Nephron progenitor cell (in vitro differentiated cells): ENCODE results near the gene CTDP1.

Experiments
- DNase-seq: peaks from one replicate; pipeline ENCODE4 v3.0.0; 2021
- H3K27ac Mint-ChIP-seq: 2 replicates; pipeline ENCODE4 v1.8.0; 2021; ENCODE audit warnings: mild to moderate bottlenecking, moderate library complexity, mixed read lengths
- H3K27me3 Mint-ChIP-seq: 2 replicates; pipeline ENCODE4 v1.8.0; 2021; ENCODE audit warnings: mild to moderate bottlenecking, low read depth, mixed read lengths; ENCODE audit not compliant: poor library complexity
- H3K36me3 Mint-ChIP-seq: 2 replicates; pipeline ENCODE4 v1.8.0; 2021; ENCODE audit warnings: low read depth, mixed read lengths
- H3K4me1 Mint-ChIP-seq: 2 replicates; pipeline ENCODE4 v1.8.0; 2021; ENCODE audit warnings: mixed read lengths
- H3K4me3 Mint-ChIP-seq: 2 replicates; pipeline ENCODE4 v1.8.0; 2021; ENCODE audit warnings: mild to moderate bottlenecking, moderate library complexity, mixed read lengths
- H3K9me3 Mint-ChIP-seq: 2 replicates; pipeline ENCODE4 v1.8.0; 2021; ENCODE audit warnings: mild to moderate bottlenecking, moderate library complexity, mixed read lengths
- TF ChIP-seq, protein P1 (sequence below): fragments of 200-600 bp; sonication (generic); IDR thresholded peaks from 2 replicates; pipeline ENCODE4 v1.5.0; 2021; ENCODE audit warnings: antibody characterized with exemption

CTDP1 gene

GRCh38 chr18:79678665-79679551 is 695 bp upstream of the CTDP1 start:
- peak overlapping the region; percentile 99 for H3K27ac Mint-ChIP-seq
- peak overlapping the region; percentile 94 for H3K4me3 Mint-ChIP-seq
- H3K27me3 Mint-ChIP-seq: no peaks in the 10 kb centered on the region
- TF ChIP-seq, protein P1, sequence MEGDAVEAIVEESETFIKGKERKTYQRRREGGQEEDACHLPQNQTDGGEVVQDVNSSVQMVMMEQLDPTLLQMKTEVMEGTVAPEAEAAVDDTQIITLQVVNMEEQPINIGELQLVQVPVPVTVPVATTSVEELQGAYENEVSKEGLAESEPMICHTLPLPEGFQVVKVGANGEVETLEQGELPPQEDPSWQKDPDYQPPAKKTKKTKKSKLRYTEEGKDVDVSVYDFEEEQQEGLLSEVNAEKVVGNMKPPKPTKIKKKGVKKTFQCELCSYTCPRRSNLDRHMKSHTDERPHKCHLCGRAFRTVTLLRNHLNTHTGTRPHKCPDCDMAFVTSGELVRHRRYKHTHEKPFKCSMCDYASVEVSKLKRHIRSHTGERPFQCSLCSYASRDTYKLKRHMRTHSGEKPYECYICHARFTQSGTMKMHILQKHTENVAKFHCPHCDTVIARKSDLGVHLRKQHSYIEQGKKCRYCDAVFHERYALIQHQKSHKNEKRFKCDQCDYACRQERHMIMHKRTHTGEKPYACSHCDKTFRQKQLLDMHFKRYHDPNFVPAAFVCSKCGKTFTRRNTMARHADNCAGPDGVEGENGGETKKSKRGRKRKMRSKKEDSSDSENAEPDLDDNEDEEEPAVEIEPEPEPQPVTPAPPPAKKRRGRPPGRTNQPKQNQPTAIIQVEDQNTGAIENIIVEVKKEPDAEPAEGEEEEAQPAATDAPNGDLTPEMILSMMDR: no peak
- peak; percentile 95 for DNase-seq
- no peaks in the 10 kb centered on the region for H3K9me3 Mint-ChIP-seq
- H3K4me1 Mint-ChIP-seq: peaks cover 47% of the 10 kb centered on the region
- peaks cover 34% of the 10 kb centered on the region for H3K36me3 Mint-ChIP-seq

DNA sequence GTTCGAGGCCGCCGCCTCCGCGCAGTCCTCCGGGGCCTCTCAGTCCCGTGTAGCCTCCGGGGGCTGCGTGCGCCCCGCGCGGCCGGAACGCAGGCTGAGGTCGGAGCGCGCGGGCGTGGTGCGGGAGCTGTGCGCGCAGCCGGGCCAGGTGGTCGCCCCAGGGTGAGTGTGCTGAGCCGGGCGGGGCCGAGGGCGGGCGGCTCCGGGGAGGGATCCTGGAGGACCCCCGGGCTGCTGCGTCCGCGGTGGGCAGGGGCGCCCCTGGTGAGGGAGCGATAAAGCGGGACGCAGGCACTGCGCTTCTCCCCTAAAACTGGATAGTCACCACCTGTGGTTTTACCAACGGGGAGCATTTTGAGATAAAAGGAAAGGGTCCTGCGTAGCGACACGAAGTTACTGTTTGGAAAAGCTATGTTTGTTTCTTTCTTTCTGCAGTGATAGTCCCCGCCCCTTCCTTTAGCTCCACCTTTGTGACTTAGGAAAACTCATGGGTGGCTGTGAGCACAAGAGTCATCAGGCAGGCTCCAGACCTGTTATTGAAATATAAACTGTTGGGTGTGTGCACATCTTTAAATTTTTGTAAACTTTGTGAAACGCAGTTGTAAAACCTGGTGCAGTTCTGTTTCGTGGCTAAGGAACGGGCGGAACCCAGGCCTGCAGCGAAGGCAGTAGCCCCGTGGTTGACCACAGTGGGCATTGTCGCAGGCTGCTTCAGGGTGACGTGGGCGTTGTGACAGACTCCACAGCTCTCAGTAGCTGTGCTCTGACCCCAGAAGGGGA is 687 bp downstream of the CTDP1 start:
- TF ChIP-seq, protein P1: no peak
- Mint-ChIP-seq H3K4me1 (peaks cover 47% of the 10 kb centered on the region), H3K27me3 (no peaks in the 10 kb centered on the region), H3K9me3 (no peaks in the 10 kb centered on the region), H3K27ac (peak overlapping the region; percentile 59), H3K36me3 (peaks cover 36% of the 10 kb centered on the region), H3K4me3 (peak overlapping the region; percentile 86)
- DNase-seq: peak; percentile 59

GRCh38 chr18:79680891-79681339 is 1.3 kb downstream of the CTDP1 start:
- H3K27ac Mint-ChIP-seq: peak overlapping the region; percentile 59
- peaks cover 30% of the 10 kb centered on the region for H3K36me3 Mint-ChIP-seq
- H3K9me3 Mint-ChIP-seq: no peaks in the 10 kb centered on the region
- H3K27me3 Mint-ChIP-seq: no peaks in the 10 kb centered on the region
- TF ChIP-seq, protein P1: no peak
- DNase-seq: no peak
- peak overlapping the region; percentile 86 for H3K4me3 Mint-ChIP-seq
- peaks cover 47% of the 10 kb centered on the region for H3K4me1 Mint-ChIP-seq

GRCh38 chr18:79681484-79682387 is 2.1 kb downstream of the CTDP1 start:
- no peaks in the 10 kb centered on the region for H3K9me3 Mint-ChIP-seq
- peaks cover 28% of the 10 kb centered on the region for H3K36me3 Mint-ChIP-seq
- peak overlapping the region; percentile 86 for H3K4me3 Mint-ChIP-seq
- TF ChIP-seq, protein P1: no peak
- peaks cover 47% of the 10 kb centered on the region for H3K4me1 Mint-ChIP-seq
- H3K27ac Mint-ChIP-seq: peak overlapping the region; percentile 59
- DNase-seq: no peak
- H3K27me3 Mint-ChIP-seq: no peaks in the 10 kb centered on the region

GRCh38 chr18:79682481-79682880 is 2.9 kb downstream of the CTDP1 start:
- TF ChIP-seq, protein P1: no peak

More at GRCh38 chr18:79682481-79682880, 2.9 kb downstream of the CTDP1 start:
- Mint-ChIP-seq H3K9me3 (no peaks in the 10 kb centered on the region), H3K36me3 (peaks cover 20% of the 10 kb centered on the region), H3K4me3 (peak overlapping the region; percentile 70), H3K27me3 (no peaks in the 10 kb centered on the region), H3K4me1 (peaks cover 40% of the 10 kb centered on the region), H3K27ac (no peak overlapping the region)
- DNase-seq: no peak
